ENCODE measurements around the gene GLRX.
"Not testable (repeated sequence)": the region's sequence is repeated elsewhere in the genome, so short reads cannot be mapped to it uniquely, and the experiment has no call there.

The GLRX gene, protein sequence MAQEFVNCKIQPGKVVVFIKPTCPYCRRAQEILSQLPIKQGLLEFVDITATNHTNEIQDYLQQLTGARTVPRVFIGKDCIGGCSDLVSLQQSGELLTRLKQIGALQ

DNA sequence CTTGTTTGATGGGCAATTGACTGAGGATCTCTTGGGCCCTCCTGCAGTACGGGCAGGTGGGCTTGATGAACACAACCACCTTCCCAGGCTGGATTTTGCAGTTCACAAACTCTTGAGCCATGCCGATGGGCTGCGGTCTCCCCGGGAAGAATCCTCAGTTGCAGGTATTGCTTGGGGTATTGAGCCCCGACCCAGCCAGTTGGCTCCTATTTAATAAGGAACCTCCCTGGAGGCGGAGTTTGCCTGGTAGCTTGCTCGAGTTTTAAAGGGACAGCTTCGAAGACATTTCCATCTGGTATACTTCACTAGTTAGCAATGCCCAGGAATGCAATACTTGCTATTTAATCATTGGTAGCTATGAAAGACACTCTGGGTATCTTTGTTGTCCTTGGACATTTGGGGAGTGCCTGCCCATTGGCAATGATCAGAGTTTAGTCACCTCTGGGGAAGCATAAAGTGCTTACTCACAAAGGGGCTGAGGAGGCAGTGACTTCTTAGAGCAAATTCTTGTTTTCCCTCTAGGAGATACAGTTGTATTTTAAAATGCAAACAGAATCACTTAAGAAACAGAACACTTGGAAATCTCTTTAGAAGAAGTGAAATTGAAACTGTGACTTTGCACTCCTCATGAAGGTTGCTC is at the start of gene GLRX:
GLRX (minus strand) TSS at position 185 of the 640 bp plus-strand sequence; CDS start at position 121, 64 bp downstream.
- DNase-seq (ENCODE audit: low read depth in 2 of 2) = no peak

DNA sequence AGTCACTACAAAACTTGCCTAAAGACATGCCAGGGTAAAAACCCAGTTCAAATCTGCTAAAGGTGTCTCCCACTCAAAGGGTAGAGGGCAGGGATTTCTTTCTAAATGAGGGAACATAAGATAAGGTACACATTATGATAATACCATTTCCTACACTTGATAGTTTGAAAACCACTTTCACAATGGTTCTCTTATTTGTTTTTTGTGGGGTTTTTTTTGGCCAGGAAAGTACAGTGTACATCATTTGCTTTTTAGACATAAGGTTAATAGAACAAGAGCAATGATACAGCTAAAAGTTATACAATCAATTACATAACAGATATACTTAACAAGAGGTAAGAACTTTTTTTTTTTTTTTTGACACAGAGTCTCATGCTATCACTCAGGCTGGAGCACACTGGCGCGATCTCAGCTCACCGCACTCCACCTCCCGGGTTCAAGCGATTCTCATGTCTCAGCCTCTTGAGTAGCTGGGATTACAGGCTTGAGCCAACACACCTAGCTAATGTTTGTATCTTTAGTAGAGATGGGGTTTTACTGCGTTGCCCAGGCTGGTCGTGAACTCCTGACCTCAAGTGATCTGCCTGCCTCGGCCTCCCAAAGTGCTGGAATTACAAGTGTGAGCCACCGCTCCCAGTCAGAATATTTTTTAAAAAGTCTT is 48.8 kb upstream of the GLRX start:
- no peak for DNase-seq (ENCODE audit: low read depth in 2 of 2)

DNA sequence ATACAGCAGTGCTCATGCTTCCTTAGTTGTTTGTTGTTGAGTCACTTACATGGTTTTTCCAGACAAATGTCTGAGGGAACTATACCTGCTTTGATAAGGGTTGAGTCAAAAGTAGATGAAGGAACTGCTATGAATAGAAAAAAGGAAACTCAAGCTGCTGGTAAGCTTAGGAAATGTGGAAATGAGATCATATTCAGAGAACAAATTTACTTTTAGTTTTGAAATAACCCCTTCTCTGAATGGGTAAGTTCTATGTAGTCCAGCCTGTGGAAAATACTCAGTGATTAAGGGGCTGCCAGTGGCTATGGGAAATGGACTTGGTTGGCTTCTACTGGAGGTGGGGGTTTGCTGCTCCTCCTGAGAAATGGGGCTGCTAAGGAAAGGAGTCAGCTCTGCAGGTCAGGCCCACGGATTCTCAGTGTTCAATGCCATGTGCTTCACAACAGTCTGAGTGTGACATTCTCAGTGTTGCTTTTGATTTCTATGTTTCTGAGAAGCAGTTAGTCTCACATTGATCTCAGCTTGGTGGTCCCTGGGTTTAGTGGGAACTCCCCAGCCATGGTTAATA is 47.7 kb upstream of the GLRX start:
- peak in 1 of 2 donors; percentile 23 for DNase-seq (ENCODE audit: low read depth in 2 of 2)

DNA sequence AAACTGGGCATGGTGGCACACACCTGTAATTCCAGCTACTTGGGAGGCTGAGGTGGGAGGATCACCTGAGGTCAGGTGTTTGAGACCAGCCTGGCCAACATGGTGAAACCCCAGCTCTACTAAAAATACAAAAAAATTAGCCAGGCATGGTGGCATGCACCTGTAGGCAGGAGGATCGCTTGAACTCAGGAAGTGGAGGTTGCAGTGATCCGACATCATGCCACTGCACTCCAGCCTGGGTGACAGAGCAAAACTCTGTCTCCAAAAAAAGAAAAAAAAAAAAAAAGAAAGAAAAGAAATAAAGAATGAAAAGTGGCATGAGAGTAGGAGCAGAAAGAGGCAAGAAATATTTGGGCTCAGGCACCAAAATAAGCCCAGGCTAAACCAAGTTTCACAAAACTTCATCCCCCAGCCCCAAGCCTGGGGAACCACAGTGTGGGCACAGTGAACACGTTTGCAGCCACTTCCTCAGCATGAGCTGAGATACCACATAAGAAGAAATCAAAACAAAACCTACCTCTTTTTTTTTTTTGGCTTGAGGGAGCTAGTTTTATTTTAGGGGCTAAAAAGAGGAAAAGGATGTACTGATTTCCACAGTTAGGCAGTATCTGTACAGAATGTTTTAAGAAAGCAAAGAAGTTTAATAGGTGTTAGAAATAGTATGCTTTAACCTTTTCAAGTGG is 46.8 kb upstream of the GLRX start:
- DNase-seq (ENCODE audit: low read depth in 2 of 2) = not testable (repeated sequence)

DNA sequence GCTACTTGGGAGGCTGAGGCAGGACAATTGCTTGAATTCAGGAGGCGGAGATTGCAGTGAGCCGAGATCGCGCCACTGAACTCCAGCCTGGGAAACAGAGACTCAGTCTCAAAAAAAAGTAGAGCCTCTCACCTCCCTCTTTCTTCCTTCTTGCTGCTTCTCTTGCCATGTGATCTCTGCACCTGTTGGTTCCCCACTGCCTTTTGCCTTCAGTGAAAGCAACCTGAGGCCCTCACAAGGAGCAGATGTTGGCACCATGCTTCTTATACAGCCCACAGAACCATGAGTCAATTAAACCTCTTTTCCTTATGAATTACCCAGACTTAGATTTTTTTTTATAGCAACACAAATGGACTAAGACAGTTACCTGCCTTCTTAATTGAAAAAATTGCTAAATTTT is 45.6 kb upstream of the GLRX start:
- DNase-seq (ENCODE audit: low read depth in 2 of 2) = no peak

DNA sequence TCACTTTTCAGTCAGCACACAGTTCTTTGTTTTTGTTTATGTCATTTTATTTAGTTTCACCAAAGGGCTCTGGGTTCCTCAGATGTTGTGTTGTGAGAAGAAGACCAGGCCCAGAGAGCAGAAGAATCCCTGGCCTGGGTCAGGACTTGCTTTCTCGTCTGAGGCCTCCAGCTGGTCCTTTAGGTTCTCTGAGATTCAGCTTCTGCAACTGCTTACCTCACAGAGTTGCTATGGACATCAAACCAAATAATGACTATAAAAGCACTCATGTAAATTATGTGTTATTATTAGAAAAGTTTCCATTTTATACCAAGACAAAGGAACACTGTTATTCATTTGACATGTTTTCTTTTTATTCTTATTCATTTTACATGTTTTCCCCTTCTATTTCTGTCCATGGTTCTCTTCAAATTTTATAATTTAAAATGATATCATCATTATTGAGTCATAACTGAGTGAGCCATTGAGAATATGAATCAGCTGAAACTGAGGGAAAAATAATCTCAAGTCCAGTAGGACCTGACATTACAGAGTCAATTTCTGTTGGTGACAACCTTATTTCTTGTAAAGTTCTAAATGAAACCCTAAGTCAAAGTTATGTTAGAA is 44.0 kb upstream of the GLRX start:
- no peak for DNase-seq (ENCODE audit: low read depth in 2 of 2)

DNA sequence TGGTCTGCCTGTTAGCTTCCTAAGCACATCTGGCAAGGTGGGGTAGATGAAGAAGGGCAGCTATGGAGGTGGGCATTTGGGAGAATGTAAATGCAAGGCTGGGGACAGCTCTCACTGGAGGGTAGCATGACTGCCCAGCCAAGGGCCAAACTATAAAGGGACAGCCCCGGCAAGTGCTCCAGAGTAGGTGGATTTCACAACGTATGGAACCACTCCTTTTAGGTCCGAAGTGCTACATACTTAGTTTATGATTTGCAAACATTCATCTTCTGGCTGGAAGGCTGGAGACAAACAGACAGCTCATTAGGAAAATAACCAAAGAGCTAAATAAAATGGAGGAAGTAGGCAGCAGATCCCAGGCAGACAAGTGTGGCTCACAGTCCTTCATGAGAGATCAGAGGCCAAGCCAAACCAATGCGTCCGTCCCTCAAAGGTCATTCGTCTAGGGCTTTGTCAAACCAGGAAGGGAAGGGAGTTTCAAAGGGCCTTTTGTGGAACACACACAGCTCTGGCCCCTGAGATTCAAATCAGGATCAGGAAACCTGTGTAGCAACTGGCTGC is 42.5 kb upstream of the GLRX start:
- no peak for DNase-seq (ENCODE audit: low read depth in 2 of 2)

DNA sequence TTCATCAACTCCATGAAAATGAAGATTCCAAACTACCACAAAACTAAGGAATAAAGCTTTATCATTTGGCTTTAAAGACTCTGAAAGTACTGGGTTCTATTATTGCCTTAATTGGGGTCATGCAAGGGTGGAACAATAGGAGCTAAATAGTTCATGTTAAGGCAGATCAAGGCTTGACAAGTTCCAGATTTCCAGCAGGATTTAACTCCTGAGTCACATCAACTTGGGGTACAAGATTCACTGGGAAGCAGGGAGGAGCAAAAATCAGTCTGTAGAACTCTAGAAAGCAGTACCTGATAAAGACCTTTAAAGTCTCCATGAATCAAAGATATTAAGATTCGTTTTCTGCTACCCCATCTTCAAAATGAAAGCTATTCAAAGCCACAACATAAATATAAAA is 41.9 kb upstream of the GLRX start:
- DNase-seq (ENCODE audit: low read depth in 2 of 2) = no peak

DNA sequence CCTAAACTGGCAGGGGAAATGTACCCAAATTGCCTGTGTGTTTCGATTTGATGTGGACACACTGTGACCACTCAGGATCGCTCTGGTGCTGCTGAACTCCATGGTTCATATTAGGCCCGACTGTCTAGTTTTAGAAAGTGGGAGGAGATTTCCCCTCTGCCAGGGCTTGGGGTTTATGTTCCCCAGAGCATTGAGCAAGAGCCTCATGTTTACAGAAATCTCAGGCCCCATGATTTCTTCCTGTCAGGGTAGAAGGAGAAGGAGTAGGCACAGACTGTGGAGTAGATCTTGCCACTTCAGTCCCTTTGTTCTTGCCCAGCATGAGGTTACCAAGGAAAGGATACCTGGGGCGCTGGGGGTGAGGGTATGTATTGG is 40.8 kb upstream of the GLRX start:
- no peak for DNase-seq (ENCODE audit: low read depth in 2 of 2)

DNA sequence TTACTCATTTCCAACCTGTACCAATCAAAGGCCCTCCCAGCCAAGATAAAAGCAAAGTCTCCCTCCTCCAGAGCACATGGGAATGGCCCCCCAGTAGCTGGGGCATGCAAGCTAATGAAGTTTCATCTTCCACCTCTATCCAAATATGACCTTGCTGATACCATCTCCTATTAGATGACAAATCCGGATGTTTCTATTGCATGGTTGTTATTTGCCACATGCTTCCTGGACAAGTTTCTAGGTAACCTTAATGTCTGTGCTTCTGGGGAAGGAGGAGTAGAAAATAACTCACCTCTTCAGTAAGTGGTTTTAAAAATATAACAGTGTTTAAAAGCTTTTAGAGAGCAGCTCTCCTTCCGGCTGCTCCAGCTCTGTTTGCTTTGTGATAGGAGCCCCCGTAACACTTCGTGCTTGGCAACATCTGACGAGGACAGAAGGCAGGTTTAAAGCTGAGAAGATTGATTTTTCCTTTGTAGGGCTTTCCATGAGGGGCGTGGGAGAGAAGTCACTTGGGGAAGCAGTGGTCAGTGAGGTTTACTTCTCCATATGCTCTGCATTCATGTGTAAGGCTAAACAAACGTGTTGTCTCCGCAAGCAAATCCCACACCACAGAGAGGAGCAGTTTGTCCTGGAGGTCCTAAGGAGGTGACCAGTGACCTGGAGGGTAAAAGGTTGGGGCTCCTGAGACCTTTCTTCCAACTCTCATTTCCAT is 40.3 kb upstream of the GLRX start:
- no peak for DNase-seq (ENCODE audit: low read depth in 2 of 2)

DNA sequence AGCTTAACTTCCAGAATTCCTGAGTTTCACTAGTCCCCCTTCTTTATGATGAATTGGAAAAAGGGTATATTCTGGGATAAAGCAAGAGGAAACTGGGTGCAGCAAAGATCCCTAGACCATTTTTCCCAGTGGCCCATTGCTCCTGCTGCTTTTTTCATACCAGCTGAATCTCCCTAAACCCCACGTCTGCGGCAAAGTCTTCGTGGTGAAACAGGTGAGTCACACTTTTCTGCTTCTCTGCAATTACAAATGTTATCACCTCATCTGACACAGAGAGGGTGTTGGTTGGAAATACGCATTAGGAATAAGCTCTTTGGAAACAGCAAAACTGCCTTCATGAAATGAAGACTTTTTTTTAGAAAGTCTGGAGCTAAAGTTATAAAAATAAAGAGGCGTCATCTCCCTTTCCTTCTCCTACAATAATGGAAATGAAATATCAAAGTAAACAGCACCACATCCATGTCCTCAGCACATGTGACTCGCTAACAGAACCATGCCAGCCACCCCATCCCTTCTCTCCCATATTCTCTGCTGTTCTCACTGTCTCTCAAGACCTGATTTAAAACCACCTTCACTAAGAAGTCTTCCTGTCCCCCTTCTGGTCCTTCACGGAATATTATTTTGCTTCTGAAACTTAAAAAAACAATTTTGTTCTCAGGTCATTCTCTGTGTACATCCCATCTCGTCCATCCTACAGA is 39.5 kb upstream of the GLRX start:
- no peak for DNase-seq (ENCODE audit: low read depth in 2 of 2)

DNA sequence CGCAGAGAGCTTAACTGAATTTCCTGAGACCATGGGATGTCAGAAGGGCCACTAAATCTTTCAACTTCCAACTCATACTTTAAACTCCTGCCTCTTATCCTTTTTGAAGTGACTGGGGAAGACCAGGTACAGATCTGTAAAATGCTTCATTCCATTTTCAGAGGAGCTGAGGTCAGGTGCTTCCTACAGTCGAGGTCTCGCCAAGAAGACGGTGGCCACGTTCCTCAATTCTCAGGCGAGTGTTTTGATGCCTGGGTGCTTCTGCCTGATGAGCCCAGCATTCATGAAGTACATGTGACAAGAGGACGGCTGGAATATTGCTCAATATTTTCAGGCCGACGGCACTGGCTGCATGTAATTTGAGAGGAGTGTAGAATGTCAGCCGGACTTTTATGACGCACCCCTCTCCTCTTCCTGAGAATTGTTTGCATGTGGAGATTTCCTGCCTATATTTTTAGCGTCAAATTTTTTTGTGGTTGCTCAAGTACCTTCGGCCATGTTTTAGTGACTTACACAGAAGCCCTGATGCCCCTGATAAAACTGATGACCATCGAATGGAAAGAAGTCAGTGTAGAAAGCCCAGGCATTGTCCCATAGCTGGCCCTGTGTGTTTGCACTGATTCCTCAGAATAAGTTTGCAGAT is 38.8 kb upstream of the GLRX start:
- DNase-seq (ENCODE audit: low read depth in 2 of 2) = no peak

DNA sequence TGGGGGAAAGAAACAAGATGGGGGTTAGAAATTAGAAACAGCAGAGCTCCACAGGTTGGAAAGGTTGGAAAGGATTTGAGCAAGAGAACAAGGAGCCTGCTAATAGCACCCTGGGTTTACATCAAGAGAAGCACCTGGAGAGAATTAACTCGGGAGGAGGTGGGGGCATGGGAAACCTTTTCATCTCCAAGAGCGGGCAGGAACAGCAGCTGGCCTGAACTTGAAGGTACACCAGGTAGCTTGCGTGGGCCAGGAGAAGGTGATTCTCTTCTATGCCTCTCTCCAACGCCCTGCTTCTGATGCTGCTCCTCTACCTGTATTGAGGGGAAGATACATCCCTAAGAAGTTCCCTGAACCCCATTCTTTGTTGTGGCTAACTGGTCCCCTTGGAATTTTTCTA is 37.1 kb upstream of the GLRX start:
- no peak for DNase-seq (ENCODE audit: low read depth in 2 of 2)

DNA sequence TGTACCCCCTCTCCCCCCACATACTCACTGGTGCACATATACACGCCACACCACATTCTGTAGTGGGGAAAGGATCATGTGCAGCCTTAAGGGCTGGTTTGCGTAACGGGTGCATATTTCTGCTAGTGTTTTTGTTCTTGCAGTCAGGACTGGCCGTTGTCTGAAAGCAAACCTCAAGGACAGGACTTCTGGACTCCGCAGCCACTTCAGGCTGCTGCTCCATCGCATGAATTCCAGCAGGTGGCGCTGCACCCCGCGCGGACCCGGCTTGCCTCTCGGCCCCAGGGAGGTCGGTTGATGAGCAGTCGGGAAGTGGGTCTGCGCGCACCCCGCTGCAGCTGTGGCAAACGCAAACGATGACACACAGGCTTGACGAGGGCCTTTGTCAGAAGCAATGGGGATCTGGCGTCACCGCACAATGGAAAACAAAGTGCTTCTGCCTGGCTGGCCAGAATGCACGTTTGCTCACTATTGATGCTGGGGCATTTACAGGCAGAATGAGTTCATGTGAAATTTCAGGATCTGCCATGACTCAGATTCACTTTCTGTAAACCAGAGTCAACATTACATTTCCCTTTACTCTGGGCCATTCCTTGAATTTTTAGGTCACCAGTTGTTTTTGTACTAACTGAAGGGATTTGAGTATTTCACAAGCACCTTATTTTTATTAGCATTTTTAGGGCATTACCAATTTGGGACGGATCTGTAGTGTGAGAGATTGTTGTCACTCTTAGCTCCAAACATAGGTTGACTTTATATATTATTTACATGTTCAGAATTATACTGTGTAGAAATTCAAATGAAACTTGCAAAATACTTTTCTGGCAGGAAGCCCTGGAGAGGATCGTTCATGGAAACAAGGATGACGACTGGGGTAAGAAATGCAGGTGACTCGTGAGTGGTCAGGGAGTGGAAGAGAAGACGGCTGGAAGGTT is 36.4 kb upstream of the GLRX start:
- peak; percentile 78 to 81 for DNase-seq (ENCODE audit: low read depth in 2 of 2)

DNA sequence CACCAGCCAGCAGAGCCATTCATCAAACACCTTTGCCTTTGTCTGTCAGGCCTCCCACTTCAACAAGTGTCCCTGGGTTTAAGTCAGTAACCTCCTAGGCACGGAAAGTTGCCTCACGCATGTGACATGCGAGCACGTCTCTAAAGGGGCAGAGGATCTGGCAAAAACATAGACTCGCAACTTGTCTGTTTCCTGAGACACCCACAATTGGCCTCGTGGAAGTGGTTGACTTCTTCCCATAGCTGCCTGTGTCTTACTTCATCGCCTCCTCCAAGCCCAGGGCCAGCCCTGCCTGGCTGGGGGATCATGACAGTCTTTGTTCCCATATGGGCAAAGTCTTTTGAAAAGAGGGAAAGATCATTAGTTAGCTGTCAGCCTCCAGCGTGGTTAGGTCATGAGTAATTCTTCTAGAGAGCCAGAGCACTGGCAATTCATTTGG is 35.5 kb upstream of the GLRX start:
- no peak for DNase-seq (ENCODE audit: low read depth in 2 of 2)

DNA sequence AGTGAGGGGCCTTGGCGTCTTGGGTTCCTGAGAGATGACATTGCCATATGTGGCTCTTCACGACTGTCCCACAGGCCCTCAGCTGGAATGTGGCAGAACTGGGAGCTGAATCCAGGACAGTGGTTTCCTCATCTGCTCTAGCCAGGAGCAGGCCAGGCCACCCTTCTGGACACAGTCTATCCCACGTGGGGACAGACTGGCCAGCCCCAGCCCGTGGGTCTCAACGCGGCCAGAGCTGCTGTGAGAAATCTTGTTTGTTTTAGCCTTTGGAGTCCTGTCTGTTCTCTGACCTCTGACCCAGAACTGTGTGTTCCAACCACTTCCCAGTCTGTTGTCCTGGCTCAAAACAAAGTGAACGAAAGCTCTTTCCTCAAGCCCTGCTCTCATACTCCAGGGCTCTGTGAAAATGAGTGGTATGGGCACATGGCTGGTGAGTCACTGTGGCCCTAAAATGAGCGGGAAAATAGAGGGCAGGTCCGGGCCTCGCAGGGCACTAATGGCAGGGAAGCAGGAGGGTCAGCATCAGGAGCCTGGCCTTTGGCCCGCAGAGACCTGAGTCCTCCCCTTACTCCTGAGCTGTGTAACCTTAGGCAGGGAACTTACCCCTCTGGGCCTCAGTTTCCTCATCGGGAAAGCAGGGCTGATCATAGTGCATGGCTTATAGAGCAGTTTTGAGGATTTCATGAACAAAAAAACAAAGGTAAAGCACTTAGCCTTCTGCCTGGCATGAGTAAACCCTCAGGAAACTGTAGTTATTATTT is 34.8 kb upstream of the GLRX start:
- DNase-seq (ENCODE audit: low read depth in 2 of 2) = no peak

DNA sequence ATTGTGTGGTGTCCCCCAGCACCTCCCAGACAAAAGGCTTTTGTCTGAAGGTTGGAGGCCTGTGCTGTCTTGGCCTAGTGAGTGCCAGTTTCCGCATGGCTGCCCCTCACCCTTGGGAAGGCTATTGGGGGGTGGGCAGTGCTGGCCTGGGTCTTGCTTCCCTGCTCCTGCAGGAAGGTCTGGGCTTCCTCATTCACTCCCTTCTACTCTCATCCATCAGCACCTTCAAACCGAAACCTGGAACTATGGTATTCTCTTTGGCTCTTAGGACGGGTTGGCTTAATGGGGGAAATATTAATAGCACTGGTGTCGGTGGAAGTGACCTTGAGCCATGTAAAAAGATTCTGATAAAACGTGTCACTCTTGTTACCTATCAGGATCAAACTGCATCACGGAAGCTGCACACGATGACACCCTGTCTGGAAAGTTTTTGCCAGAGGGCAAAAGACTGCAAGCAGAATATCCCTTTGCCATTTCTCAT is 34.0 kb upstream of the GLRX start:
- no peak for DNase-seq (ENCODE audit: low read depth in 2 of 2)

DNA sequence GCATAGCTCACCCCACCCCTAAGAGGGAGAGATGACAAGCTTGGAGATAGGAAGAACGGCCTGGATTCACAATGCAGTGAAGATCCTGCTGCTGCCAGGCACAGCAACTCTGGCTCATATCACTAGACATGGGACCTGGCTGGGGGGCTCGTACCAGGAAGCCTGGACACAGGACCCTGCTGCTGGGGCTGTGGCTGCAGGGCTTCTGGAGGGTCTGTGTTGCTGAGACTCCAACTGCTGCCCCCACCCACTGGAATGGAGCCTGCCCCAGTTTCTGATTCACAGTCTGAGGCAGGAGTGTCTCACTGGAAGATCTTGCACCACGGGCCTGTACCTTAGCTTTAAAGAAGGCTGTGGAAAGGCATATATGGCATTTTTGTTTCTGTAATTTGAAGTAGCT is 31.0 kb upstream of the GLRX start:
- DNase-seq (ENCODE audit: low read depth in 2 of 2) = no peak

Measured in stimulated activated CD4-positive, alpha-beta T cell treated with anti-CD3 and anti-CD28 coated beads, Interleukin-1b, Interleukin-23, amount 100 ng/mL, for 1 hour (primary cell).